Liver (tissue), 3 donors: ENCODE results near the gene TAF3.

Experiments
- ATF3 ChIP-seq: IDR thresholded peaks from 2 replicates; pipeline ENCODE4 v1.6.1; 2016; ENCODE audit warnings: antibody characterized with exemption
- CTCF ChIP-seq: fragments of 150-350 bp; IDR thresholded peaks from 2 replicates; pipeline ENCODE4 v1.5.1; 2017; ENCODE audit warnings: improper control_type of control experiment, low read depth, low read length; ENCODE audit not compliant: missing input control
- EGR1 ChIP-seq, 2 donors: IDR thresholded peaks; 2 replicates each; pipeline ENCODE4 v1.6.1; 2016 to 2018; ENCODE audit warnings: antibody characterized with exemption in 2 of 2, low read depth in 2 of 2
- FOXA1 ChIP-seq: IDR thresholded peaks from 2 replicates; pipeline ENCODE4 v1.6.1; 2016; ENCODE audit warnings: antibody characterized with exemption
- FOXA2 ChIP-seq: IDR thresholded peaks from 2 replicates; pipeline ENCODE4 v1.6.1; 2016; ENCODE audit warnings: antibody characterized with exemption
- JUND ChIP-seq, 2 donors: IDR thresholded peaks; 2 replicates each; pipeline ENCODE4 v1.6.1; 2016; ENCODE audit warnings: antibody characterized with exemption in 2 of 2
- MAX ChIP-seq: IDR thresholded peaks from 2 replicates; pipeline ENCODE4 v1.6.1; 2016; ENCODE audit warnings: antibody characterized with exemption
- RAD21 ChIP-seq, 2 donors: IDR thresholded peaks; 2 replicates each; pipeline ENCODE4 v1.6.1; 2016; ENCODE audit warnings: antibody characterized with exemption in 2 of 2, mild to moderate bottlenecking in 2 of 2
- REST ChIP-seq: IDR thresholded peaks from 2 replicates; pipeline ENCODE4 v1.6.1; 2016; ENCODE audit warnings: antibody characterized with exemption, mild to moderate bottlenecking
- TAF1 ChIP-seq: conservative IDR thresholded peaks from 2 replicates; pipeline ENCODE4 v1.6.1; 2016; ENCODE audit warnings: antibody characterized with exemption, mild to moderate bottlenecking
- YY1 ChIP-seq: IDR thresholded peaks from 2 replicates; pipeline ENCODE4 v1.6.1; 2016; ENCODE audit warnings: antibody characterized with exemption, mild to moderate bottlenecking
- ZBTB33 ChIP-seq: IDR thresholded peaks from 2 replicates; pipeline ENCODE4 v1.6.1; 2016; ENCODE audit warnings: antibody characterized with exemption
- donor health status: healthy.
- donor health status: healthy.

GRCh38 chr10:7986851-7987250, 168.5 kb downstream of the TAF3 start:
- TF ChIP-seq CTCF (no peak), RAD21 (IDR thresholded peaks at IDR 0.05) (no peak), FOXA1 (no peak), ZBTB33 (no peak), YY1 (no peak), TAF1 (no peak), ATF3 (no peak), JUND (IDR thresholded peaks at IDR 0.05) (no peak), EGR1 (IDR thresholded peaks at IDR 0.05; ENCODE audit: low read depth in 2 of 2) (no peak), FOXA2 (no peak), MAX (no peak), REST (no peak)
